Activated T-cell treated with anti-CD3 and anti-CD28 coated beads for 24 hours (primary cell): Measurements from ENCODE around the gene SLC9A3.

Experiments used
- DNase-seq: peaks from one replicate; pipeline ENCODE4 v3.0.0-alpha.2; 2020; ENCODE audit warnings: low read depth

Gene SLC9A3

DNA sequence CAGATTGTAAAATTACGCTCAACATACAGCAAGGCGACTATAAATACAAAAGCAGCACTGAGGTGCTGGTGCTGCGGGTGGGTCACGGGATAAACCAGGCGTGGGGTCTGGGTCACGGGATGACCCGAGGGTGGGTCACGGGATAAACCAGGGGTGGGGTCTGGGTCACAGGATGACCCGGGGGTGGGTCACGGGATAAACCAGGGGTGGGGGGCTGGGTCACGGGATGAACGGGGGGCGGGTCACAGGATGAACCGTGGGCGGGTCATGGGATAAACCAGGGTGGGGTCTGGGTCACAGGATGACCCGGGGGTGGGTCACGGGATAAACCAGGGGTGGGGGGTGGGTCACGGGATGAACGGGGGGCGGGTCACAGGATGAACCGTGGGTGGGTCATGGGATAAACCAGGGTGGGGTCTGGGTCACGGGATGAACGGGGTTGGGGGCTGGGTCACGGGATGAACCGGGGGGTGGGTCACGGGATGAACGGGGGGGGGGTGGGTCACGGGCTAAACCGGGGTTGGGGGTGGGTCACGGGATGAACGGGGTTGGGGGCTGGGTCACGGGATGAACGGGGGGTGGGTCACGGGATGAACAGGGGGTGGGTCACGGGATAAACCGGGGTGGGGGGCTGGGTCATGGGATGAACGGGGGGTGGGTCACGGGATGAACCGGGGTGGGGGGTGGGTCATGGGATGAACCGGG, 30.2 kb upstream of the SLC9A3 start:
- no peak for DNase-seq

DNA sequence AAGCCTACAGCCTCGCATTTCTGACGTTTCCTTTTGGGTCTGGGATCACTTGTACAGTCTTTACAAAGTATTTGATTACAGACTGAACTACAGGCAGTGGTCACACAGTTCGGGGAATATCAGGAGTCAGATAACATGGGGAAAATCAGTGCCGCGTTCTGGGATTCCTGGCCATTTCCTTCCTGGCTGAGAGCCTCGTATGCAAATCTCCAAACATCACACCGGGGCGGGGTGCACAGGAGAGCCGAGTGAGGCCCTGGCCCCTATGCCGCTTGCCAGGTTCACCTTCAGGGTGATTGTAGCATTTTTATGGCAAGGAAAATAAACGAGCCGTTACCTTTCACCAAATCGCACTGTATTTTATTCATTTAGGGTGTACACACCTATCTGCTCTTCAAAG, 29.6 kb upstream of the SLC9A3 start:
- no peak for DNase-seq

- DNase-seq: no peak
Measured at GRCh38 chr5:551406-551805, 27.2 kb upstream of the SLC9A3 start.

GRCh38 chr5:549229-549628, 25.0 kb upstream of the SLC9A3 start:
- no peak for DNase-seq

DNA sequence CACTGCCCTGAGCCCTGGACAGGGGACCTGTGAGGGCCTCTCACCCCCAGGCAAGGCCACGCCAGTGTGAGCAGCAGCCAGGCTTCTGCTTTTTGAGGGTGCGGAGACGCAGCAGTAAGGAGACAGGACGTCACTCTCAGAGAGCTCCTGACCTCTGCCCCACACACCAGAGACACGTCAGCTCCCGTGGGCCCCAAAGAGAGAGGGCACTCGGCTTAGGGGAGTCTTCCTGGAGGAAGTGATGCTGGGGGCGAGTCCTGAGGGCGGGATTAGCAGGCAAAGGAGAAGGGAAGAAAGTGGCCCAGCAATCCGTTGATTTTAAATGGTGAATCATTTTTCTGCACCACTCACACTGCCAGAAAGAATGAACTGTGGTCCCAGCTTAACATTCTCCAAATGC, 24.0 kb upstream of the SLC9A3 start:
- DNase-seq: no peak

- no peak for DNase-seq
Measured at GRCh38 chr5:547086-547924, 23.1 kb upstream of the SLC9A3 start.

DNA sequence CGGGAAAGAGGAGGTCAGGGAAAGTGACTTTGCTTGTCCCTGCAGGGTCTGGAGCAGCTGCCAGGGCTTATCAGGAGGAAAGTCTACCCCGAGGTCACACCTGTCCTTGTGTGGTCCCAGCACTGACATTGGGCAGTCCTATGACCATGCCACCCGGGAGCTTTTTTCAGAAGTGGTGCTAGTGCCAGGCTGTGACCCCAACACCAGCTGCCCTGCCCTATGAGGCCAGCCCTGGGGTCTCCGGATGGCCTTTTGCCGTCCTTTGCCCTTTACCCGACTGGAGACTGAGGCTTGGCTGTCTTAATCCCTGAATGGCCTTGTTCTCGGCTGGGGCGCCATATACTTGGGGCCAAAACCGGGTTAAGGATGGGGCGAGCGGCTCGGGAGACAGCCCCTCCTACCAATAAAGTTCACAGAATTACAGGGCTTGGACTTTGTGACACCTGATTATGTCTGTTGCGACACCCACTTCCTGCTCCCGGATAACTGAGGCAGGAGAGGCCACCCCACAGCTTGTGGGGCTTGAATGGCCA, 22.2 kb upstream of the SLC9A3 start:
- DNase-seq: no peak

- no peak for DNase-seq
Measured at GRCh38 chr5:545641-546375, 21.6 kb upstream of the SLC9A3 start.

DNA sequence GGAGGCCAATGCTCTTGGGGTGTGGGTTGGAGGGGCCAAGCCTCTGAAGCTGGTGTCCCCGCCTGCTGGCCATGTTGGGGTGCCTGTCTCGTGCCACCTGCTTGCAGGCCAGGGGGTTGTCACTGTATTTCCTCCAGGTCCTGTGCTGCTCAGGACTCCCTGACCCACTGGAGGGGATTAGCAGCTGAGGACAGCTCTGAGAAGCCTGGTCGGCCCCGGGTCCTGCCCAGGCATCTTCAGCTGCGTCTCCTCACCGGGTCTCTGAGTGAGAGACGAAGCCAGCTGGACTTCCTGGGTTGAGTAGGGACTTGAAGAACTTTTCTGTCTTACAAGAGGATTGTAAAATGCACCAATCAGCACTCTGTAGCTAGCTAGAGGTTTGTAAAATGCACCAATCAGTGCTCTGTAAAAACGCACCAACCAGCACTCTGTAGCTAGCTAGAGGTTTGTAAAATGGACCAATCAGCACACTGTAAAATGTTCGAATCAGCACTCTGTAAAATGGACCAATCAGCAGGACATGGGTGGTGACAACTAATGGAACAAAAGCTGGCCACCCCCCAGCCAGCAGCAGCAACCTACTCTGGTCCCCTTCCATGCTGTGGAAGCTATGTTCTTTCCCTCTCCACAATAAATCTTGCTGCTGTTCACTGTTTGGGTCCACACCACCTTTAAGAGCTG, 20.6 kb upstream of the SLC9A3 start:
- DNase-seq: no peak

- peak; percentile 18 for DNase-seq
Measured at GRCh38 chr5:543755-544674, 19.8 kb upstream of the SLC9A3 start.

DNA sequence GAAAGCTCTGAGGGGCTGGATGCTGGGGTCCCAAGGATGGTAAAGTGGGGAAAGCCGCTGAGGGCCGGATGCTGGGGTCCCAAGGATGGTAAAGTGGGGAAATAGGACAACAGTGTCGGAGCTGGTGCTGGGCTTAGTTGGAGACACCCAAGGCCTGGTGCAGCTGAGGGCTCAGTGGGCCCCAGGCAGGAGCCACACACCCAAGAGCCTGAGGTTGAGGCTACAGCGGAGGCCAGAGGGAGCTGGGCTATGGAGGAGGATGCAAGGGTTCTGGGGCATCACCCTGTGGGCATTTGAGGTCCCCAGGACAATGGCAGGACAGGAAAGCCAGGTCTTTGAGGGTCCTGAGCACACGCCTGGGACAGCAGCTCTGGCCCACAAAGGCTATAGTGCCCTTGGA, 19.1 kb upstream of the SLC9A3 start:
- DNase-seq: no peak

DNA sequence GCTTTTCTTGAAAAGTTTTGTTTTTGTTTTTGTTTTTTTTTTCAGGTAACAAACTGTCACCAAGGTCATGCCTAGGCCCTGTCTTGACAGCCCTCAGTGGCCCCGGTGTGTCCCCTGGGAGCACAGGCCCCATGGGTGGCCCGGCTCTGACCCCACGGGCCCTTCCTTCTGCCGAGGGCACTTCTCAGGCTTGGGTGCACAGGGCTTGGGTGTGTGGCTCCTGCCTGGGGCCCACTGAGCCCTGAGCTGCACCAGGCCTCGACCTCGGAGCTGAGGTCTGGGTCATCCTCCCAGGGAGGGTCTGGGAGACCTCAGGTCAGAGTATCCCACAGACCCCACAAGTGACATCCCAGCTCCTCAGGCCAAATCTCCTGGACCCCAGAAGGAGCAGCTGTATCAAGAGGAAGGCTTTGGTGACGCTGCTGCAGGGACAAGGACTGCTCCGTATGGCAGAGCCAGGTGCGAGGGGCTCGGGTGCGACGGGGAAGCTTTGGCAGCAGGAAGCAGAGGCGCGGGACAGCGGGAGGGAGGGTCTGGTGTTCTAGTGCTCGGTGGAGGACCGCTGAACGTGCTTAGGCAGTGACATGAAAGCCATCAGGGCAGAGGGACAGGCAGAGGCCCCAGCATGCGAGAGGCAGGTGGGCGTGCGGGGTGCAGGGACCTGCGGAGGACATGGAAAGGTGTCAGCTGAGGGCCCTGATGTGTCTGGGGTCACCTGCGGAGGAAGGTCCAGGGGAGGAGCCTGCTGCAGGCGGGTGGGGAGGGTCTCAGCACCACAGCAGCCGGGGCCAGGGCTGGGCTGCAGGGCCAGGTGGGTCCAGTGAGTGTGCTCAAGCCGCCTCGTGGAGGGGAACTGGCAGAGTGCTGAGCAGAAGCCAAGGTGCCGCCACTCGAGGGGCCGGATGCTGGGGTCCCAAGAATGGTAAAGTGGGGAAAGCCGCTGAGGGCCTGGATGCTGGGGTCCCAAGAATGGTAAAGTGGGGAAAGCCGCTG, 18.4 kb upstream of the SLC9A3 start:
- DNase-seq: no peak

DNA sequence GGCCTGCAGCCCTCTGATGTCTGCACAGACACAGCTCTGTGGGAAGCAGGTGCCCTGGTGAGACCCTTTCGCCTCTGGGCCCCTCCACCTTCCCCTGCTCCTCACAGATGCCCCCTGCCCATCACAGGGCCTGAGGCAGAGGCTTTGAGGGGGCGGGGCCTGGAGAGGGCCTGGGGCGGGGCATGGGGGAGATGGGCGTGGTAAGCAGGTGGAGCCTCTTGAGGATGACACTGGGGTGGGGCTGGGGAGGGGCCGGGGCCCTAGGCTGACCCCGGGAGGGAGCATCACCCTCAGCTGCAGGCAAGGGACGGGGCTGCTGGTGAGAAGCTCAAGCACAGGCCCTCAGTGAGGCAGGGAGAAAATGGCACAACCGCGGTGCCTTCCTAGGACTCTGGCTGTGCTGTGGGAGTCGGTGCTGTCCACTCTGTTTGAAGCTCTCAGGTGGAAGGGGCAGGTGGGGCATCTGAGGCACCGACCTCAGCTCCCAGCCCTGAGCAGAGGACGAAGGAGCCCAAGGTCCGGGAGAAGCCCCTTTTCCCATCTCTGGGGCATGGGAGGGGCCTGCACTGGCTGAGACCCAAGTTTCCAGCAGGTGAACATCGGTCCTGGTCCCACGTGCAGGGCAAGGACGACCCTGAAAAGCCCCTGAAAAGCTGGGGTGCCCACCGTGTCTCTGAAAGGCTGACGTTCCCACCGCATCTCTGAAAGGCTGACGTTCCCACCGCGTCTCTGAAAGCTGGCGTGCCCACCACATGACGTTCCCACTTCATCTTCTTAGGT, 17.5 kb upstream of the SLC9A3 start:
- no peak for DNase-seq

- no peak for DNase-seq
Measured at GRCh38 chr5:540906-541538, 16.8 kb upstream of the SLC9A3 start.

DNA sequence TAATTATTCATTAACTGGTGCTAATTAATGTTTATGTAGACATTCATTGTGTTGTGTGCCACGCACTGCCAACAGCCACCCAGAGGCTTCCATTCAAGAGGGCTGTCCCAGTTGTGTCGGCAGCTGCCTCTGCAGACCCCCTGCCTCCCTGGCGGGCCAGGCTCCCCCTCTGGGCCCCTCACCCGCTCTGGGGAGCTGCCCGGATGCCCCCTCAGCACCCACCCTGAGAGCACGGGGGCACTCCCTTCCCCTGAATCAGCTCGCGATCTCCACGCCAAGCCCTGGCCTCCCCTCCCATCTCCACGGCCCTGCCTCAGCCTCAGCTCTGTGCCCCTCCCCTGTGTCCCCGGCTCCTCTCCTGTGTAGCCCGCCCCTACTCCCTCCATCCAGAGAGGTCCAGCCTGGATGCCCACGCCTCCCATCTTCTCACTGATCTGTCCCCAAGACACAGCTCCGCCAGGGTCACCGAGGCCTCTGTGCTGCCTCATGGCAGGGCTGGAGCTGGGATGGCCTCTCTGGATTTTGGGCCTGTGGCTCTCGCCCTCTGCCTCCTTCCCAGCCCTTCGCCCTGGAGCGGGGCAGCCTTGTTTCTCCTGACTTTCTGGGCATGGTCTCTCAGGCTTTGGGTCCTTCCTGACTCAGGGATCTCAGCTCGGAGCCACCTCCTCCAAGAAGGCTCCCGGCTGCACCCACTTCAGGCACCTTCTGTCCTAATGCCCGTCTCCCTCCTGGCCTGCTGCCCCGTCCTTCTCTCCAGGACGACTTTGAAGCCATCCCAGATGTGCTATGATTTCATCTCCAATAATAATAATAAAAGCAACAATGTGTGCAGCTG, 16.0 kb upstream of the SLC9A3 start:
- DNase-seq: no peak

DNA sequence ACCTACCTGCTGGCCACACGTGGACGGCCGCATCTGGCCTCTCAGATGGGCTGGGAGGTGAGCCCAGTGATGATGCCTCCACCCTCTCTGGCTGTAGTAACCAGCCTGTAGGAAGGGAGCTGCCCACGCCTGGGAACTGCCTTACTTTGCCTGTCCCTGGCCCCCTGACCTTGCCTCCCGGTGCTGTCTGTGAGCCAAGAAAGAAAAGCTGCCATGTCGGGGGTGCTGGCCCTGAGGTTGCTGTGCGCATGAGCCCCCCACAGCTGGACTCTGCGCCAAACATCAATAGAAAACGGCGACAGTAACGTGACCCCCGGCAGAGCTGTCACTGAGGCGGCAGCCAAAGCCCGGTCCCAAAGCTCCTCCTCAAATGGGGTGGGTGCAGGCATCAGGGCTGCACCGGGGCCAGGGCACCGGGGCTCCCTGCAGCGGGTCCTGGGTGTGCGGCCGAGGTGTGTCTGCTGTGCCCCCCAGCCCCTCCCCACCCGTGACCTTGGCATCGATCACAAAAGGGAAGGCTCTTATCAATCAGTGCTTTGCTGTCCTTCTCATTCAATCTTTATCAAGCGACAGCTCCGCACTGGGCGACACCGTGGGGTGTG, 15.3 kb upstream of the SLC9A3 start:
- DNase-seq: no peak
